Activated naive CD4-positive, alpha-beta T cell (primary cell): Measurements from ENCODE around the gene PTPRN2.

Experiments
- DNase-seq, 4 experiments: peaks; one replicate each; lab custom pipeline; 2025; lab: John Stamatoyannopoulos, UW

Gene PTPRN2

GRCh38 chr7:157774495-157774894 is 813.1 kb downstream of the PTPRN2 start:
- DNase-seq = no peak

- DNase-seq = no peak
Measured at GRCh38 chr7:157773361-157773760, 814.3 kb downstream of the PTPRN2 start.

- DNase-seq = no peak
Measured at GRCh38 chr7:157772486-157773130, 815.0 kb downstream of the PTPRN2 start.

GRCh38 chr7:157771689-157772088 is 815.9 kb downstream of the PTPRN2 start:
- DNase-seq = no peak

GRCh38 chr7:157770716-157771320 is 816.8 kb downstream of the PTPRN2 start:
- DNase-seq = no peak

- no peak for DNase-seq
Measured at GRCh38 chr7:157769526-157770215, 818.0 kb downstream of the PTPRN2 start.

- DNase-seq = no peak
Measured at GRCh38 chr7:157769086-157769485, 818.5 kb downstream of the PTPRN2 start.

- no peak for DNase-seq
Measured at GRCh38 chr7:157768198-157768597, 819.4 kb downstream of the PTPRN2 start.

- DNase-seq = no peak
Measured at GRCh38 chr7:157767506-157768197, 820.0 kb downstream of the PTPRN2 start.

GRCh38 chr7:157766098-157766497 is 821.5 kb downstream of the PTPRN2 start:
- no peak for DNase-seq

GRCh38 chr7:157764946-157765537 is 822.6 kb downstream of the PTPRN2 start:
- DNase-seq = no peak

GRCh38 chr7:157764193-157764592 is 823.4 kb downstream of the PTPRN2 start:
- DNase-seq = no peak

- no peak for DNase-seq
Measured at GRCh38 chr7:157763279-157764000, 824.2 kb downstream of the PTPRN2 start.

GRCh38 chr7:157762824-157763223 is 824.8 kb downstream of the PTPRN2 start:
- no peak for DNase-seq

- DNase-seq = no peak
Measured at GRCh38 chr7:157760004-157760730, 827.5 kb downstream of the PTPRN2 start.

- no peak for DNase-seq
Measured at GRCh38 chr7:157759246-157759805, 828.3 kb downstream of the PTPRN2 start.

- no peak for DNase-seq
Measured at GRCh38 chr7:157758468-157759245, 829.0 kb downstream of the PTPRN2 start.

GRCh38 chr7:157757776-157758467 is 829.7 kb downstream of the PTPRN2 start:
- DNase-seq = no peak

- DNase-seq = no peak
Measured at GRCh38 chr7:157757211-157757610, 830.4 kb downstream of the PTPRN2 start.
